Measurements from ENCODE around the gene RLIM. TPM values are rescaled to one million over a fixed set of nuclear protein-coding genes. Genes with fewer than 3 reads are reported as not detected.

The RLIM gene
- total and polyA plus RNA-seq, 9 donors = 9.9 to 44.5 (median 33.4) TPM

DNA sequence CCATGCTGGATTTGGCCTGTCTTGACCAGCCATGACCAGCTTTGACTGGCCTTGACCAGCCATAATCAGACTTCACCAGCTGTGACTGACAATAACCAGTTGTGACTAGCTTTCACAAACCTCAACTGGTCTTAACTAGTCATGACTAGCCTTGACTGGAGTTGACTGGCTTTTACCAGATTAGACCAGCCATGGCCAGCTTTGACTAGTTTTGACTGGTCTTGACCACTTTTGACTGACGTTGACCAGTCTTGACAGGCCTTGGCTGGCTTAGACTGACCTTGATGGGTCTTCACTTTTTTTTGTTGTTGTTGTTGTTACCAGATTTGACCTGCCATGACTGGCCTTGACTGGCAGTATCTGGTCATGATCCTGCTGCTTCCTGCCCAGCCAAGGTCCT, 67.4 kb downstream of the RLIM start:
- Histone ChIP-seq H3K36me3 (no peaks in the 10 kb centered on the region), H3K27me3 (no peaks in the 10 kb centered on the region), H3K4me1 (ENCODE audit: insufficient read depth) (no peaks in the 10 kb centered on the region), H3K4me3 (no peak overlapping the region), H3K27ac (no peak overlapping the region), H3K9me3 (no peaks in the 10 kb centered on the region)
- WGBS, 3 donors = 57 to 70% (median 58%) methylated on average over 1 of the region's 1 CpG
- DNase-seq = no peak
- intact Hi-C loops (cut with DNase I) = loop anchor here in 1 of 4 donors (10.0 kb wide), 1 partner anchor 692 kb away; the partner anchor contains the start of gene XIST
- TF ChIP-seq POLR2A (IDR thresholded peaks at IDR 0.05) (no peak), EP300 (IDR thresholded peaks at IDR 0.05) (no peak), CTCF (IDR thresholded peaks at IDR 0.05) (no peak)

DNA sequence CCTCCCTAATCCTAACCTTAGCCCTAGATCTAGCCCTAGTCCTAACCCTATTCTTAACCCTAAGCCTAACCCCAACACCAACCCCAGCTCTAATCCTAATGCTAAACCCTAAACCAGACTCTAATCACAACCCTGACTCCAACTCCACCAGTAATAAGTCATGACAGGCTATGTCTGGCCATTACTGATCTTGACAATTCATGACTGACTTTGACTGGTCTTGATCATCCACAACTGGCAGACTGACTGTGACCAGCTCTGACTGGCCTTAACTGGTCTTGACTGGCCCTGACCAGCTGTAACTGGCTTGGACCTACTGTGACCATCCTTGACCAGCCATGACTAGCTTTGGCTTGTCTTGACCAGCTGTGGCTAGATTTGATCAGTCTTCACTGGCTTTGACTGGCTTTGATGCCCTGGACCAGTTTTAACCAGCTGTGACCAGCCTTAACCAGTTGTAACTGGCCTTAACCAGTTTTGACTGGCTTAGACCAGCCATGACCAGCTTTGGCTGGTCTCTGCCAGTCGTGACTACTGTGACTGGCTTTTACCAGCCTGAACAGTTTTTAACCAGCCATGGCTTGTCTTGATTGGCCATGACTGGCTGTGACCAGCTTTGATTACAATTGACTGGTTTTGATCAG, 68.4 kb downstream of the RLIM start:
- intact Hi-C loops (cut with DNase I) = loop anchor here in 1 of 4 donors (10.0 kb wide), 1 partner anchor 691 kb away; the partner anchor contains the start of gene XIST
- Histone ChIP-seq H3K9me3 (no peaks in the 10 kb centered on the region), H3K4me3 (no peak overlapping the region), H3K27me3 (no peaks in the 10 kb centered on the region), H3K36me3 (no peaks in the 10 kb centered on the region), H3K4me1 (ENCODE audit: insufficient read depth) (no peaks in the 10 kb centered on the region), H3K27ac (no peak overlapping the region)
- TF ChIP-seq CTCF (IDR thresholded peaks at IDR 0.05) (no peak), EP300 (IDR thresholded peaks at IDR 0.05) (no peak), POLR2A (IDR thresholded peaks at IDR 0.05) (no peak)
- 66 to 67% (median 67%) methylated on average over 1 of the region's 1 CpG for WGBS, 3 donors
- no peak for DNase-seq

- H3K4me1 ChIP-seq (ENCODE audit: insufficient read depth) = no peaks in the 10 kb centered on the region
- intact Hi-C loops (cut with DNase I) = loop anchor here in 1 of 4 donors (10.0 kb wide), 1 partner anchor 686 kb away; the partner anchor contains the start of gene XIST
These were observed 73.7 kb downstream of the RLIM start for GRCh38 chrX:74540635-74541249.

More at GRCh38 chrX:74540635-74541249, 73.7 kb downstream of the RLIM start:
- Histone ChIP-seq H3K27ac (no peak overlapping the region), H3K4me3 (no peak overlapping the region), H3K27me3 (no peaks in the 10 kb centered on the region), H3K9me3 (no peaks in the 10 kb centered on the region), H3K36me3 (no peaks in the 10 kb centered on the region)
- TF ChIP-seq POLR2A (IDR thresholded peaks at IDR 0.05) (no peak), EP300 (IDR thresholded peaks at IDR 0.05) (no peak), CTCF (IDR thresholded peaks at IDR 0.05) (no peak)
- 38 to 68% (median 52%) methylated on average over 2 of the region's 2 CpGs for WGBS, 3 donors
- no peak for DNase-seq
